A549 (cell line): ENCODE data around the gene OSGEPL1. TPM values are rescaled to one million over a fixed set of nuclear protein-coding genes. Genes with fewer than 3 reads are reported as not detected.

Experiments
- CBX2 ChIP-seq: fragments of 200-600 bp; sonication (generic); IDR thresholded peaks from 2 replicates; pipeline ENCODE4 v1.6.1; 2016; ENCODE audit warnings: low read depth, mild to moderate bottlenecking, borderline replicate concordance
- CHD4 ChIP-seq: fragments of 200-600 bp; sonication (generic); IDR thresholded peaks from 2 replicates; pipeline ENCODE4 v1.6.1; 2016; ENCODE audit warnings: antibody characterized with exemption, mild to moderate bottlenecking, borderline replicate concordance
- EHF ChIP-seq: fragments of 250-450 bp; sonication (Bioruptor Pico); IDR thresholded peaks from 2 replicates; pipeline ENCODE4 v1.5.0; 2020; ENCODE audit warnings: mild to moderate bottlenecking
- EHMT2 ChIP-seq: fragments of 200-600 bp; sonication (generic); IDR thresholded peaks from 2 replicates; pipeline ENCODE4 v1.6.1; 2016; ENCODE audit warnings: antibody characterized with exemption, low read depth, mild to moderate bottlenecking, moderate library complexity
- EP300 ChIP-seq, 2 experiments: fragments of >200 bp; sonication (Bioruptor Twin); formaldehyde crosslinking; IDR thresholded peaks; 2 replicates in 1 of 2; 3 replicates in 1 of 2; pipeline ENCODE4 v1.6.1; 2016 to 2017
- FOSB ChIP-seq: fragments of 250-450 bp; sonication (Bioruptor Pico); IDR thresholded peaks from 2 replicates; pipeline ENCODE4 v1.5.0; 2020; ENCODE audit warnings: mild to moderate bottlenecking, moderate library complexity
- FOSL2 ChIP-seq, 2 experiments: fragments of 450-650 bp in 1 of 2; fragments of >200 bp in 1 of 2; sonication (Bioruptor Twin) in 1 of 2; formaldehyde crosslinking; IDR thresholded peaks; 2 replicates each; pipeline versions ENCODE4 v1.5.0 to v1.6.1; 2016 to 2020; ENCODE audit warnings: mild to moderate bottlenecking in 1 of 2, moderate library complexity in 1 of 2
- GATA3 ChIP-seq: IDR thresholded peaks from 2 replicates; pipeline ENCODE4 v1.6.1; 2012; ENCODE audit warnings: borderline replicate concordance
- HOXA7 ChIP-seq: fragments of 250-450 bp; sonication (Bioruptor Pico); IDR thresholded peaks from 2 replicates; pipeline ENCODE4 v1.5.0; 2020; ENCODE audit warnings: mild to moderate bottlenecking, moderate library complexity
- HOXB5 ChIP-seq: fragments of 250-450 bp; sonication (Bioruptor Pico); IDR thresholded peaks from 2 replicates; pipeline ENCODE4 v1.5.0; 2020; ENCODE audit warnings: mild to moderate bottlenecking, moderate library complexity
- JUNB ChIP-seq: fragments of >200 bp; sonication (Bioruptor Twin); formaldehyde crosslinking; IDR thresholded peaks from 2 replicates; pipeline ENCODE4 v1.6.1; 2016
- KDM1A ChIP-seq: fragments of 200-600 bp; sonication (generic); IDR thresholded peaks from 2 replicates; pipeline ENCODE4 v1.6.1; 2016; ENCODE audit warnings: low read depth, mild to moderate bottlenecking
- MAZ ChIP-seq: fragments of 150-350 bp; IDR thresholded peaks from 2 replicates; pipeline ENCODE4 v1.6.1; 2014; ENCODE audit warnings: antibody characterized with exemption, low read depth, low read length, borderline replicate concordance
- MYC ChIP-seq: IDR thresholded peaks from 2 replicates; pipeline ENCODE4 v1.6.1; 2012; ENCODE audit warnings: mild to moderate bottlenecking, inconsistent platforms, low read length, improper control_type of control experiment, borderline replicate concordance
- NFE2L2 ChIP-seq: fragments of 150-350 bp; conservative IDR thresholded peaks from 2 replicates; pipeline ENCODE4 v1.6.1; 2014; ENCODE audit warnings: low read length
- NPAS2 ChIP-seq: fragments of 250-450 bp; sonication (Bioruptor Pico); IDR thresholded peaks from 2 replicates; pipeline ENCODE4 v1.8.0; 2022; ENCODE audit warnings: mild to moderate bottlenecking, moderate library complexity, borderline replicate concordance
- POLR2A ChIP-seq: IDR thresholded peaks from 2 replicates; pipeline ENCODE4 v1.6.1; 2012; ENCODE audit warnings: mild to moderate bottlenecking, low read length
- RFX5 ChIP-seq: fragments of 450-650 bp; IDR thresholded peaks from 2 replicates; pipeline ENCODE4 v1.7.1; 2014; ENCODE audit warnings: antibody characterized with exemption, mild to moderate bottlenecking, moderate library complexity
- TFCP2L1 ChIP-seq: fragments of 250-450 bp; sonication (Bioruptor Pico); IDR thresholded peaks from 2 replicates; pipeline ENCODE4 v1.5.0; 2021; ENCODE audit warnings: mild to moderate bottlenecking
- TP53 ChIP-seq: fragments of 250-450 bp; sonication (Bioruptor Pico); IDR thresholded peaks from 2 replicates; pipeline ENCODE4 v1.5.0; 2021; ENCODE audit warnings: mild to moderate bottlenecking, moderate library complexity
- ZC3H11A ChIP-seq: fragments of 450-650 bp; IDR thresholded peaks from 2 replicates; pipeline ENCODE4 v1.6.1; 2014; ENCODE audit warnings: antibody characterized with exemption, mild to moderate bottlenecking
- ZFP36 ChIP-seq: fragments of 450-650 bp; IDR thresholded peaks from 2 replicates; pipeline ENCODE4 v1.6.1; 2014; ENCODE audit warnings: borderline replicate concordance; ENCODE audit not compliant: partially characterized antibody
- ZNF302 ChIP-seq: fragments of 250-450 bp; sonication (Bioruptor Pico); IDR thresholded peaks from 2 replicates; pipeline ENCODE4 v1.9.0; 2021; ENCODE audit warnings: inconsistent platforms, mild to moderate bottlenecking, moderate library complexity
- ZSCAN20 ChIP-seq: fragments of 250-450 bp; sonication (Bioruptor Pico); IDR thresholded peaks from 2 replicates; pipeline ENCODE4 v1.8.0; 2022; ENCODE audit warnings: mild to moderate bottlenecking, moderate library complexity
- polyA plus RNA-seq, 4 experiments: library from polyadenylated mRNA; depleted of rRNA in 3 of 4; stranded (reverse); fragments of >200 nt; fragmentation: RNase III in 1 of 4; extraction: RNeasy Plus Mini Kit Qiagen cat#74134 plus additional on column Dnase treatment in 1 of 4; gene quantifications; 2 replicates in 3 of 4; 3 replicates in 1 of 4; pipeline ENCODE4 v1.2.3, GENCODE V29; 2011 to 2017
- TF ChIP-seq, protein P1 (sequence below): IDR thresholded peaks from 2 replicates; pipeline ENCODE4 v1.6.1; 2012
- TF ChIP-seq, protein P2 (sequence below): fragments of 250-450 bp; sonication (Bioruptor Pico); IDR thresholded peaks from 2 replicates; pipeline ENCODE4 v1.5.0; 2021; ENCODE audit warnings: mild to moderate bottlenecking, moderate library complexity, borderline replicate concordance
- TF ChIP-seq, protein P3 (sequence below): IDR thresholded peaks from 2 replicates; pipeline ENCODE4 v1.6.1; 2012
- TF ChIP-seq, protein P4 (sequence below): fragments of >200 bp; sonication (Bioruptor Twin); formaldehyde crosslinking; IDR thresholded peaks from 3 replicates; pipeline ENCODE4 v1.6.1; 2016
- TF ChIP-seq, protein P5 (sequence below): fragments of 150-350 bp; IDR thresholded peaks from 2 replicates; pipeline ENCODE4 v1.6.1; 2014; ENCODE audit warnings: low read depth, mild to moderate bottlenecking, low read length
- TF ChIP-seq, protein P6 (sequence below): fragments of 450-650 bp; IDR thresholded peaks from 2 replicates; pipeline ENCODE4 v1.6.1; 2014; ENCODE audit warnings: antibody characterized with exemption
- TF ChIP-seq, protein P7 (sequence below): fragments of 200-600 bp; sonication (generic); IDR thresholded peaks from 2 replicates; pipeline ENCODE4 v1.6.1; 2016; ENCODE audit warnings: antibody characterized with exemption, mild to moderate bottlenecking, moderate library complexity

Gene OSGEPL1
- polyA plus RNA-seq, 2 of the 4 experiments (the other 2 are of a cell fraction), result 9.0 to 14.4 TPM

DNA sequence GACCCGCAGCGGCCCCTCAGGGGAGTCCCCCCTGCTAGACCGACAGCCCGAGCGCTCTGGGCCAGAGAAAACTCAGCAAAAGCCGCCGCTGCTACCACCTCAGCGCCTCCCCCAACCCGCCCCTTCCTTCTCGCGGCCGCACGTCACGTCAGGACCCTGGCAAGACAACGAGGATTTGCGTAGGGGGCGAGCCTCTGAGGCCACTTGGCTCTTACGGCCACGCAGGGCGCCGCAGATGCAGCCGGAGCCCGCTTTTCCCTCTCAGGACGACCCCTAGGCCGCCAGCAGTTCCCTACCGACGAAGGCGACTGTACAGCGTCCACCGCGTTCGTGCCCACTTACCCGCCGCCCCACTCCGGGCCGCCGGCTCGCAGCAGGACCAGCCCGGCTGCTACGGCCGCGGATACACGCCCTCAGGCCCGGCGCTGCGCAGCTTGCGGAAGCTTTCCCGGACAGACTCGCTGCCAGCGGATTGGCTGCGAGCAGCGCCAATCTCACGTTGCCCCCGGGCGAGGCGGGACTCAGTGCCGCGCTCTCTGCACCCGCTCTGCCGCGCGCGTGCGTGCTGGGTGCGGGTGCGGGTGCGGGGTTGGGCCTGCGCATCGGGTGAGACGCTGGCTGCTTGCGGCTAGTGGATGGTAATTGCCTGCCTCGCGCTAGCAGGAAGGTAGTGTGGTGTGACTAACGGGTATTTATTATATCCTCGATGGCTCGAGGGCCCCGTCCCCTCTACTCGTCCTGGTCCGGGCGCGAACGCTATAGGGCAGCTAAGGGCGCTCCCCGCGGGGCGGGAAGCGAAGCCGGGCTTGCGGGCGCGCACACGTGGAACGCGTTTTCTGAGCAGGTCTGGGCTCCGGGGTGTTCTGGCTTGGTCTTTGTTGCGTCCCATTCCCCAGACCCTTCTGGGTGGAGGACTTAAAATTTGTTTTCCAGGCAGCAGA, 21.6 kb upstream of the OSGEPL1 start, which contains the start of the genes ORMDL1 and PMS1 (continued):
- TF ChIP-seq TP53 (CRISPR knock-in tag) (no peak), ZSCAN20 (no peak), EHMT2 (no peak), GATA3 (peak; percentile 48), NPAS2 (no peak), CHD4 (no peak), RFX5 (no peak), POLR2A (peak; percentile 78), ZNF302 (no peak), KDM1A (no peak), TFCP2L1 (CRISPR knock-in tag) (0 out of 2 replicates have a peak, but pooled peaks have one; percentile 74), NFE2L2 (no peak), MAZ (no peak), MYC (peak; percentile 46; the same call in 1 of the 2 replicates), ZFP36 (no peak), JUNB (no peak), FOSL2 (IDR thresholded peaks at IDR 0.05) (no peak), FOSL2 (CRISPR knock-in tag; IDR thresholded peaks at IDR 0.05) (no peak), EP300 (IDR thresholded peaks at IDR 0.05) (no peak), HOXA7 (no peak), FOSB (CRISPR knock-in tag) (no peak), ZC3H11A (no peak), HOXB5 (CRISPR knock-in tag) (no peak), CBX2 (no peak), EHF (no peak)
- TF ChIP-seq, protein P1, sequence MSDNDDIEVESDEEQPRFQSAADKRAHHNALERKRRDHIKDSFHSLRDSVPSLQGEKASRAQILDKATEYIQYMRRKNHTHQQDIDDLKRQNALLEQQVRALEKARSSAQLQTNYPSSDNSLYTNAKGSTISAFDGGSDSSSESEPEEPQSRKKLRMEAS, result peak; percentile 93
- TF ChIP-seq, protein P2, sequence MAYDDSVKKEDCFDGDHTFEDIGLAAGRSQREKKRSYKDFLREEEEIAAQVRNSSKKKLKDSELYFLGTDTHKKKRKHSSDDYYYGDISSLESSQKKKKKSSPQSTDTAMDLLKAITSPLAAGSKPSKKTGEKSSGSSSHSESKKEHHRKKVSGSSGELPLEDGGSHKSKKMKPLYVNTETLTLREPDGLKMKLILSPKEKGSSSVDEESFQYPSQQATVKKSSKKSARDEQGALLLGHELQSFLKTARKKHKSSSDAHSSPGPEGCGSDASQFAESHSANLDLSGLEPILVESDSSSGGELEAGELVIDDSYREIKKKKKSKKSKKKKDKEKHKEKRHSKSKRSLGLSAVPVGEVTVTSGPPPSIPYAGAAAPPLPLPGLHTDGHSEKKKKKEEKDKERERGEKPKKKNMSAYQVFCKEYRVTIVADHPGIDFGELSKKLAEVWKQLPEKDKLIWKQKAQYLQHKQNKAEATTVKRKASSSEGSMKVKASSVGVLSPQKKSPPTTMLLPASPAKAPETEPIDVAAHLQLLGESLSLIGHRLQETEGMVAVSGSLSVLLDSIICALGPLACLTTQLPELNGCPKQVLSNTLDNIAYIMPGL (CRISPR knock-in tag), result no peak
- TF ChIP-seq, protein P3, sequence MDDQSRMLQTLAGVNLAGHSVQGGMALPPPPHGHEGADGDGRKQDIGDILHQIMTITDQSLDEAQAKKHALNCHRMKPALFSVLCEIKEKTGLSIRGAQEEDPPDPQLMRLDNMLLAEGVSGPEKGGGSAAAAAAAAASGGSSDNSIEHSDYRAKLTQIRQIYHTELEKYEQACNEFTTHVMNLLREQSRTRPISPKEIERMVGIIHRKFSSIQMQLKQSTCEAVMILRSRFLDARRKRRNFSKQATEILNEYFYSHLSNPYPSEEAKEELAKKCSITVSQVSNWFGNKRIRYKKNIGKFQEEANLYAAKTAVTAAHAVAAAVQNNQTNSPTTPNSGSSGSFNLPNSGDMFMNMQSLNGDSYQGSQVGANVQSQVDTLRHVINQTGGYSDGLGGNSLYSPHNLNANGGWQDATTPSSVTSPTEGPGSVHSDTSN, result peak; percentile 97
- TF ChIP-seq, protein P4, sequence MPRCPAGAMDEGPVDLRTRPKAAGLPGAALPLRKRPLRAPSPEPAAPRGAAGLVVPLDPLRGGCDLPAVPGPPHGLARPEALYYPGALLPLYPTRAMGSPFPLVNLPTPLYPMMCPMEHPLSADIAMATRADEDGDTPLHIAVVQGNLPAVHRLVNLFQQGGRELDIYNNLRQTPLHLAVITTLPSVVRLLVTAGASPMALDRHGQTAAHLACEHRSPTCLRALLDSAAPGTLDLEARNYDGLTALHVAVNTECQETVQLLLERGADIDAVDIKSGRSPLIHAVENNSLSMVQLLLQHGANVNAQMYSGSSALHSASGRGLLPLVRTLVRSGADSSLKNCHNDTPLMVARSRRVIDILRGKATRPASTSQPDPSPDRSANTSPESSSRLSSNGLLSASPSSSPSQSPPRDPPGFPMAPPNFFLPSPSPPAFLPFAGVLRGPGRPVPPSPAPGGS, result peak; percentile 86
- TF ChIP-seq, protein P5, sequence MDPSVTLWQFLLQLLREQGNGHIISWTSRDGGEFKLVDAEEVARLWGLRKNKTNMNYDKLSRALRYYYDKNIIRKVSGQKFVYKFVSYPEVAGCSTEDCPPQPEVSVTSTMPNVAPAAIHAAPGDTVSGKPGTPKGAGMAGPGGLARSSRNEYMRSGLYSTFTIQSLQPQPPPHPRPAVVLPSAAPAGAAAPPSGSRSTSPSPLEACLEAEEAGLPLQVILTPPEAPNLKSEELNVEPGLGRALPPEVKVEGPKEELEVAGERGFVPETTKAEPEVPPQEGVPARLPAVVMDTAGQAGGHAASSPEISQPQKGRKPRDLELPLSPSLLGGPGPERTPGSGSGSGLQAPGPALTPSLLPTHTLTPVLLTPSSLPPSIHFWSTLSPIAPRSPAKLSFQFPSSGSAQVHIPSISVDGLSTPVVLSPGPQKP, result no peak
- TF ChIP-seq, protein P6, sequence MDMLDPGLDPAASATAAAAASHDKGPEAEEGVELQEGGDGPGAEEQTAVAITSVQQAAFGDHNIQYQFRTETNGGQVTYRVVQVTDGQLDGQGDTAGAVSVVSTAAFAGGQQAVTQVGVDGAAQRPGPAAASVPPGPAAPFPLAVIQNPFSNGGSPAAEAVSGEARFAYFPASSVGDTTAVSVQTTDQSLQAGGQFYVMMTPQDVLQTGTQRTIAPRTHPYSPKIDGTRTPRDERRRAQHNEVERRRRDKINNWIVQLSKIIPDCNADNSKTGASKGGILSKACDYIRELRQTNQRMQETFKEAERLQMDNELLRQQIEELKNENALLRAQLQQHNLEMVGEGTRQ, result no peak
- TF ChIP-seq, protein P7, sequence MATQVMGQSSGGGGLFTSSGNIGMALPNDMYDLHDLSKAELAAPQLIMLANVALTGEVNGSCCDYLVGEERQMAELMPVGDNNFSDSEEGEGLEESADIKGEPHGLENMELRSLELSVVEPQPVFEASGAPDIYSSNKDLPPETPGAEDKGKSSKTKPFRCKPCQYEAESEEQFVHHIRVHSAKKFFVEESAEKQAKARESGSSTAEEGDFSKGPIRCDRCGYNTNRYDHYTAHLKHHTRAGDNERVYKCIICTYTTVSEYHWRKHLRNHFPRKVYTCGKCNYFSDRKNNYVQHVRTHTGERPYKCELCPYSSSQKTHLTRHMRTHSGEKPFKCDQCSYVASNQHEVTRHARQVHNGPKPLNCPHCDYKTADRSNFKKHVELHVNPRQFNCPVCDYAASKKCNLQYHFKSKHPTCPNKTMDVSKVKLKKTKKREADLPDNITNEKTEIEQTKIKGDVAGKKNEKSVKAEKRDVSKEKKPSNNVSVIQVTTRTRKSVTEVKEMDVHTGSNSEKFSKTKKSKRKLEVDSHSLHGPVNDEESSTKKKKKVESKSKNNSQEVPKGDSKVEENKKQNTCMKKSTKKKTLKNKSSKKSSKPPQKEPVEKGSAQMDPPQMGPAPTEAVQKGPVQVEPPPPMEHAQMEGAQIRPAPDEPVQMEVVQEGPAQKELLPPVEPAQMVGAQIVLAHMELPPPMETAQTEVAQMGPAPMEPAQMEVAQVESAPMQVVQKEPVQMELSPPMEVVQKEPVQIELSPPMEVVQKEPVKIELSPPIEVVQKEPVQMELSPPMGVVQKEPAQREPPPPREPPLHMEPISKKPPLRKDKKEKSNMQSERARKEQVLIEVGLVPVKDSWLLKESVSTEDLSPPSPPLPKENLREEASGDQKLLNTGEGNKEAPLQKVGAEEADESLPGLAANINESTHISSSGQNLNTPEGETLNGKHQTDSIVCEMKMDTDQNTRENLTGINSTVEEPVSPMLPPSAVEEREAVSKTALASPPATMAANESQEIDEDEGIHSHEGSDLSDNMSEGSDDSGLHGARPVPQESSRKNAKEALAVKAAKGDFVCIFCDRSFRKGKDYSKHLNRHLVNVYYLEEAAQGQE, result no peak
